HG03060 (cell line): ENCODE results near the gene COG5.

Source experiments
- ATAC-seq: cut with Tn5 transposase; IDR thresholded peaks from one replicate; pipeline ENCODE4 v1.9.1; 2021; ENCODE audit warnings: low read depth, moderate number of reproducible peaks; ENCODE audit not compliant: unreplicated experiment

Gene COG5

GRCh38 chr7:107203607-107204006, 360.1 kb downstream of the COG5 start:
- no peak for ATAC-seq

- no peak for ATAC-seq
Measured at GRCh38 chr7:107201795-107202450, 361.8 kb downstream of the COG5 start.

- no peak for ATAC-seq
Measured at GRCh38 chr7:107196834-107197610, 366.7 kb downstream of the COG5 start.

- ATAC-seq, result no peak
Measured at GRCh38 chr7:107194052-107194451, 369.7 kb downstream of the COG5 start.

- no peak for ATAC-seq
Measured at GRCh38 chr7:107190090-107190489, 373.6 kb downstream of the COG5 start.

GRCh38 chr7:107187774-107188173, 375.9 kb downstream of the COG5 start:
- ATAC-seq, result no peak

- no peak for ATAC-seq
Measured at GRCh38 chr7:107186240-107186639, 377.5 kb downstream of the COG5 start.

GRCh38 chr7:107185716-107186115, 378.0 kb downstream of the COG5 start:
- no peak for ATAC-seq

- no peak for ATAC-seq
Measured at GRCh38 chr7:107181172-107181571, 382.5 kb downstream of the COG5 start.

GRCh38 chr7:107180378-107180777, 383.3 kb downstream of the COG5 start:
- ATAC-seq, result no peak

- ATAC-seq, result no peak
Measured at GRCh38 chr7:107179326-107180164, 384.2 kb downstream of the COG5 start.

- ATAC-seq, result peak; percentile 36
Measured at GRCh38 chr7:107173691-107174406, 389.9 kb downstream of the COG5 start.

GRCh38 chr7:107173191-107173590, 390.5 kb downstream of the COG5 start:
- ATAC-seq, result no peak

- no peak for ATAC-seq
Measured at GRCh38 chr7:107172276-107173032, 391.3 kb downstream of the COG5 start.

GRCh38 chr7:107171496-107171895, 392.2 kb downstream of the COG5 start:
- no peak for ATAC-seq

- no peak for ATAC-seq
Measured at GRCh38 chr7:107170051-107170915, 393.4 kb downstream of the COG5 start.

GRCh38 chr7:107169120-107170050, 394.3 kb downstream of the COG5 start:
- no peak for ATAC-seq
